22Rv1 (cell line): Measurements from ENCODE around the gene CCDC57.
A peak's percentile ranks its signal among the peaks of the same experiment; 100 is the strongest.

Experiments
- H3K27ac ChIP-seq: fragments of 450-650 bp; 2 replicates; pipeline ENCODE4 v1.5.1; 2017
- CTCF ChIP-seq: fragments of 450-650 bp; IDR thresholded peaks from 2 replicates; pipeline ENCODE4 v1.5.1; 2017; ENCODE audit warnings: mild to moderate bottlenecking
- ZFX ChIP-seq: fragments of 450-650 bp; IDR thresholded peaks from 2 replicates; pipeline ENCODE4 v1.6.1; 2017; ENCODE audit warnings: antibody characterized with exemption, borderline replicate concordance

Gene CCDC57

GRCh38 chr17:82065638-82066303, 146.9 kb downstream of the CCDC57 start, which contains the start of gene DUS1L:
Gene DUS1L, minus strand, starts transcription at chr17:82065804. Its CDS starts 745 bp downstream, at chr17:82065059.
- H3K27ac ChIP-seq = peak within 1 kb of the TSS; percentile 87
- TF ChIP-seq CTCF = no peak
- TF ChIP-seq ZFX = no peak; the same call in 1 of the 2 replicates

- peak overlapping the region; percentile 87 for H3K27ac ChIP-seq
- TF ChIP-seq ZFX = no peak
- TF ChIP-seq CTCF = no peak
Observed at GRCh38 chr17:82065193-82065637, 147.4 kb downstream of the CCDC57 start.

- peak overlapping the region; percentile 87 for H3K27ac ChIP-seq
- no peak for TF ChIP-seq CTCF
- no peak for TF ChIP-seq ZFX
Observed at GRCh38 chr17:82064433-82065192, 148.0 kb downstream of the CCDC57 start.

GRCh38 chr17:82063424-82064415, 148.9 kb downstream of the CCDC57 start:
- peak overlapping the region; percentile 87 for H3K27ac ChIP-seq
- TF ChIP-seq ZFX = no peak
- no peak for TF ChIP-seq CTCF

GRCh38 chr17:82062984-82063368, 149.7 kb downstream of the CCDC57 start:
- TF ChIP-seq ZFX (no peak), CTCF (no peak)
- peak overlapping the region; percentile 87 for H3K27ac ChIP-seq

- 0 out of 2 replicates have a peak, but pooled peaks have one; percentile 6 for TF ChIP-seq CTCF
- no peak for TF ChIP-seq ZFX
- peak overlapping the region; percentile 87 for H3K27ac ChIP-seq
Observed at GRCh38 chr17:82062076-82062983, 150.3 kb downstream of the CCDC57 start.
